Lower leg skin (tissue), 3 donors: ENCODE data around the gene FXYD1.

Source experiments
- CTCF ChIP-seq, 3 donors: fragments of 450-650 bp; IDR thresholded peaks; one replicate each; pipeline ENCODE4 v1.5.1; 2016; ENCODE audit warnings: antibody characterized with exemption in 3 of 3, mild to moderate bottlenecking in 3 of 3, moderate library complexity in 2 of 3
- POLR2A ChIP-seq, 2 donors: fragments of 450-650 bp; IDR thresholded peaks; one replicate each; pipeline ENCODE4 v1.6.1; 2016 to 2017; ENCODE audit warnings: antibody characterized with exemption in 2 of 2, mild to moderate bottlenecking in 1 of 2, moderate library complexity in 1 of 2

GRCh38 chr19:35184267-35184666 is 45.6 kb downstream of the FXYD1 start:
- TF ChIP-seq POLR2A (IDR thresholded peaks at IDR 0.05) = no peak
- TF ChIP-seq CTCF (IDR thresholded peaks at IDR 0.05) = no peak
